Caco-2 (cell line): ENCODE data around the gene VTN. TPM values are rescaled to one million over a fixed set of nuclear protein-coding genes. Genes with fewer than 3 reads are reported as not detected.

Source experiments
- BruUV-seq: library from RNA; stranded (reverse); fragments of 400-500 nt; replicated peaks from 2 replicates; lab custom pipeline; 2021; lab: Mats Ljungman, UMichigan
- CTCF ChIA-PET: fragments of 300-600 bp; sonication (Branson Sonifier 250); formaldehyde crosslinking; loops from one replicate; lab custom pipeline; 2022; ENCODE audit warnings: antibody characterized with exemption; lab: Charles Lee
- POLR2A ChIA-PET: fragments of 300-600 bp; sonication (Branson Sonifier 250); formaldehyde crosslinking; loops from one replicate; lab custom pipeline; 2022; ENCODE audit warnings: antibody characterized with exemption; lab: Charles Lee
- DNase-seq, 2 experiments: peaks; one replicate each; pipeline versions ENCODE4 v3.0.0 to v3.0.0-alpha.2; 2020 to 2022
- H3K27me3 ChIP-seq: replicated peaks from 2 replicates; pipeline ENCODE4 v1.6.0; 2011; ENCODE audit warnings: low read length; ENCODE audit not compliant: control insufficient read depth, insufficient read depth
- H3K36me3 ChIP-seq: 2 replicates; pipeline ENCODE4 v1.5.1; 2011; ENCODE audit warnings: low read length; ENCODE audit not compliant: control insufficient read depth, insufficient read depth
- H3K4me1 ChIP-seq: fragments of 250-450 bp; sonication (Bioruptor Pico); 2 replicates; pipeline ENCODE4 v1.5.1; 2020; ENCODE audit warnings: mild to moderate bottlenecking
- H3K4me3 ChIP-seq: 2 replicates; pipeline ENCODE4 v1.5.1; 2011; ENCODE audit warnings: low read depth, mild to moderate bottlenecking, control low read depth, low read length
- H3K9me3 ChIP-seq: fragments of 250-450 bp; sonication (Bioruptor Pico); 2 replicates; pipeline ENCODE4 v1.5.1; 2020; ENCODE audit warnings: mild to moderate bottlenecking, moderate library complexity
- H3K27ac Mint-ChIP-seq: one replicate; pipeline ENCODE4 v1.8.0; 2022; ENCODE audit warnings: mixed read lengths; ENCODE audit not compliant: unreplicated experiment
- H3K27me3 Mint-ChIP-seq: one replicate; pipeline ENCODE4 v1.8.0; 2022; ENCODE audit warnings: mixed read lengths; ENCODE audit not compliant: insufficient read depth, unreplicated experiment
- H3K36me3 Mint-ChIP-seq: one replicate; pipeline ENCODE4 v1.8.0; 2022; ENCODE audit warnings: mild to moderate bottlenecking, mixed read lengths; ENCODE audit not compliant: insufficient read depth, unreplicated experiment
- H3K4me1 Mint-ChIP-seq: one replicate; pipeline ENCODE4 v1.8.0; 2022; ENCODE audit warnings: low read depth, mixed read lengths; ENCODE audit not compliant: unreplicated experiment
- H3K4me3 Mint-ChIP-seq: one replicate; pipeline ENCODE4 v1.8.0; 2022; ENCODE audit warnings: mild to moderate bottlenecking, moderate library complexity, mixed read lengths; ENCODE audit not compliant: unreplicated experiment
- H3K9me3 Mint-ChIP-seq: one replicate; pipeline ENCODE4 v1.8.0; 2022; ENCODE audit warnings: mixed read lengths; ENCODE audit not compliant: unreplicated experiment
- CTCF ChIP-seq, 2 experiments: fragments of 200-600 bp in 1 of 2; IDR thresholded peaks; 1 replicate in 1 of 2; 2 replicates in 1 of 2; pipeline versions ENCODE4 v1.5.1 to v1.8.0; 2011 to 2022; ENCODE audit warnings: antibody characterized with exemption in 1 of 2, control low read depth in 1 of 2, inconsistent platforms in 1 of 2, low read depth in 1 of 2, low read length in 1 of 2, mild to moderate bottlenecking in 1 of 2, moderate library complexity in 1 of 2; ENCODE audit not compliant: insufficient read depth in 1 of 2, severe bottlenecking in 1 of 2, unreplicated experiment in 1 of 2
- intact Hi-C: fragments of 100-400 bp; cut with micrococcal nuclease; formaldehyde crosslinking; loops from one replicate; pipeline ENCODE4 v1.10.0; 2022; ENCODE audit not compliant: unreplicated experiment
- total RNA-seq: library from RNA; stranded (reverse); gene quantifications from 2 replicates; pipeline ENCODE4 v1.2.3, GENCODE V29; 2022

The VTN gene
- total RNA-seq, 1 experiment from 2014 or later = 273 TPM

- peak overlapping the region; percentile 90 for H3K4me3 Mint-ChIP-seq
- ChIA-PET POLR2A (interaction anchor here (1.5 to 4.6 kb wide), 4 partner anchors 10 to 69 kb away, joined by 5 to 40 read pairs (median 8); partner anchors contain the start of genes IFT20, POLDIP2, TNFAIP1 and VTN), CTCF (interaction anchor here (0.6 to 2.3 kb wide), 4 partner anchors 12 to 162 kb away, joined by 3 to 14 read pairs (median 7); partner anchors contain the start of gene VTN)
- no peaks in the 10 kb centered on the region for H3K9me3 Mint-ChIP-seq
- no TSS peak for BruUV-seq
- intact Hi-C loops = loop anchor here (2.0 to 10.0 kb wide), 2 partner anchors 20 to 170 kb away; no protein-coding TSS in a partner anchor
- no peaks in the 10 kb centered on the region for H3K27me3 Mint-ChIP-seq
- Histone ChIP-seq H3K27me3 (no peaks in the 10 kb centered on the region), H3K4me3 (peak overlapping the region; percentile 10; the same call in 1 of the 2 replicates), H3K9me3 (no peaks in the 10 kb centered on the region), H3K4me1 (peaks cover 53% of the 10 kb centered on the region), H3K36me3 (peaks cover 19% of the 10 kb centered on the region)
- H3K27ac Mint-ChIP-seq = peak overlapping the region; percentile 72
- DNase-seq = no peak
- no peak for TF ChIP-seq CTCF (IDR thresholded peaks at IDR 0.05; ENCODE audit: insufficient read depth in 1 of 2, low read depth in 1 of 2, low read length in 1 of 2, severe bottlenecking in 1 of 2, unreplicated experiment in 1 of 2)
- peaks cover 65% of the 10 kb centered on the region for H3K36me3 Mint-ChIP-seq
- H3K4me1 Mint-ChIP-seq = peaks cover 31% of the 10 kb centered on the region
Observed at GRCh38 chr17:28404461-28404811, 34.3 kb upstream of the VTN start.

- DNase-seq = no peak
- Mint-ChIP-seq H3K36me3 (peaks cover 70% of the 10 kb centered on the region), H3K27ac (peak overlapping the region; percentile 72), H3K4me1 (peaks cover 31% of the 10 kb centered on the region), H3K27me3 (no peaks in the 10 kb centered on the region), H3K9me3 (no peaks in the 10 kb centered on the region), H3K4me3 (peak overlapping the region; percentile 90)
- Histone ChIP-seq H3K4me1 (peaks cover 53% of the 10 kb centered on the region), H3K36me3 (peaks cover 20% of the 10 kb centered on the region), H3K27me3 (no peaks in the 10 kb centered on the region), H3K9me3 (no peaks in the 10 kb centered on the region), H3K4me3 (no peak overlapping the region)
- POLR2A ChIA-PET = interaction anchor here (1.8 to 4.6 kb wide), 2 partner anchors 47 to 68 kb away, joined by 9 to 40 read pairs; partner anchors contain the start of genes IFT20, POLDIP2 and TNFAIP1
- intact Hi-C loops = loop anchor here (2.0 to 10.0 kb wide), 2 partner anchors 19 to 169 kb away; no protein-coding TSS in a partner anchor
- no TSS peak for BruUV-seq
- no peak for TF ChIP-seq CTCF (IDR thresholded peaks at IDR 0.05; ENCODE audit: insufficient read depth in 1 of 2, low read depth in 1 of 2, low read length in 1 of 2, severe bottlenecking in 1 of 2, unreplicated experiment in 1 of 2)
- CTCF ChIA-PET = interaction anchor here (0.6 to 2.3 kb wide), 2 partner anchors 13 to 162 kb away, joined by 3 to 14 read pairs; no protein-coding TSS in a partner anchor
Observed at GRCh38 chr17:28404007-28404406, 33.9 kb upstream of the VTN start.

- Histone ChIP-seq H3K4me3 (no peak overlapping the region), H3K4me1 (peaks cover 53% of the 10 kb centered on the region), H3K9me3 (no peaks in the 10 kb centered on the region), H3K27me3 (no peaks in the 10 kb centered on the region), H3K36me3 (peaks cover 22% of the 10 kb centered on the region)
- no peaks in the 10 kb centered on the region for H3K27me3 Mint-ChIP-seq
- peaks cover 81% of the 10 kb centered on the region for H3K36me3 Mint-ChIP-seq
- BruUV-seq = no TSS peak
- POLR2A ChIA-PET = no interaction called here
- peaks cover 30% of the 10 kb centered on the region for H3K4me1 Mint-ChIP-seq
- peak overlapping the region; percentile 3 for H3K4me3 Mint-ChIP-seq
- intact Hi-C loops = loop anchor here (10.0 kb wide), 1 partner anchor 168 kb away; no protein-coding TSS in a partner anchor
- DNase-seq = peak in 1 of 2 experiments; percentile 38
- H3K9me3 Mint-ChIP-seq = no peaks in the 10 kb centered on the region
- CTCF ChIA-PET = no interaction called here
- H3K27ac Mint-ChIP-seq = no peak overlapping the region
- TF ChIP-seq CTCF (IDR thresholded peaks at IDR 0.05; ENCODE audit: insufficient read depth in 1 of 2, low read depth in 1 of 2, low read length in 1 of 2, severe bottlenecking in 1 of 2, unreplicated experiment in 1 of 2) = no peak
Observed at GRCh38 chr17:28402844-28403243, 32.7 kb upstream of the VTN start.
